H1 (cell line): ENCODE data around the gene TM4SF18. TPM values are rescaled to one million over a fixed set of nuclear protein-coding genes. Genes with fewer than 3 reads are reported as not detected.

Source experiments
- E2F6 ChIP-seq: IDR thresholded peaks from 2 replicates; pipeline ENCODE4 v1.6.1; 2012; ENCODE audit warnings: inconsistent platforms
- polyA plus RNA-seq, 7 experiments: library from polyadenylated mRNA; depleted of rRNA in 3 of 7; stranded (reverse) in 5 of 7; unstranded in 2 of 7; fragments of >200 nt in 5 of 7; fragments of 200-250 nt in 2 of 7; gene quantifications; 1 replicate in 5 of 7; 2 replicates in 1 of 7; 4 replicates in 1 of 7; pipeline versions ENCODE4 v1.2.1 to v1.2.3, GENCODE V29; 2011 to 2013; ENCODE audit warnings: missing spikeins in 2 of 7, mixed read lengths in 2 of 7
- total RNA-seq: library from RNA; stranded (reverse); fragmentation: NEBNext Ultra II Directional; extraction: Animal tissue kit (Norgen Biotek cat#: 25700); gene quantifications from 2 replicates; pipeline ENCODE4 v1.2.1, GENCODE V29; 2021

Gene TM4SF18
- total and polyA plus RNA-seq, 2 of the 8 experiments (the other 6 are each of a cell fraction or from before 2014, with no cell fraction given), result 2.9 to 13.6 TPM

- TF ChIP-seq E2F6, result no peak
Observed at GRCh38 chr3:149375501-149376196, 42.2 kb upstream of the TM4SF18 start (continued).
